Peyer's patch (tissue), 4 donors: ENCODE measurements around the gene OR52B6.

Experiments
- POLR2A ChIP-seq, 2 donors: fragments of 450-650 bp; IDR thresholded peaks; one replicate each; pipeline ENCODE4 v1.5.1; 2017; ENCODE audit warnings: antibody characterized with exemption in 2 of 2, mild to moderate bottlenecking in 2 of 2, moderate library complexity in 2 of 2
- TF ChIP-seq, protein P1 (sequence below), 6 experiments: fragments of 450-650 bp in 4 of 6; fragments of 200-600 bp in 2 of 6; sonication (generic) in 1 of 6; IDR thresholded peaks; one replicate each; pipeline ENCODE4 v1.5.1; 2017 to 2019; ENCODE audit warnings: antibody characterized with exemption in 6 of 6, mild to moderate bottlenecking in 3 of 6, moderate library complexity in 1 of 6

DNA sequence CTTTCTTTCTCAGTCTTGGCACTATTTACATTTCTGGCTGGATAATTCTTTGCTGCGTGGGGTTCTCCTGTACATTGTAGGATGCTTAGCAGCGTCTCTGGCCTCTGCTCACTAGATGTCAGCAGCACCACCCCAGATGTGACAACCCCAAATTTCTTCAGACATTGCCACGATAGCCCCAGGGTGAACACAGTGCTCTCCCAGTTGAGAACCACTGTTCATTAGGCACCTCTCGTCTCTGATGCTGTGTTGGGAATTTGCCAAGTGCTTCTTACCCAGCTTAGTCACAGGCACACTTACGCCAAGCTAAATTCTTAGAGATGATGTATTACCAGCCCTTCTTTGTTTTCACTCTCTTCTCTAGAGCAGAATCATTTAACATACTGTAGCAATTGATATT lies 25.2 kb downstream of the OR52B6 start:
- TF ChIP-seq POLR2A (IDR thresholded peaks at IDR 0.05): no peak
- TF ChIP-seq, protein P1, sequence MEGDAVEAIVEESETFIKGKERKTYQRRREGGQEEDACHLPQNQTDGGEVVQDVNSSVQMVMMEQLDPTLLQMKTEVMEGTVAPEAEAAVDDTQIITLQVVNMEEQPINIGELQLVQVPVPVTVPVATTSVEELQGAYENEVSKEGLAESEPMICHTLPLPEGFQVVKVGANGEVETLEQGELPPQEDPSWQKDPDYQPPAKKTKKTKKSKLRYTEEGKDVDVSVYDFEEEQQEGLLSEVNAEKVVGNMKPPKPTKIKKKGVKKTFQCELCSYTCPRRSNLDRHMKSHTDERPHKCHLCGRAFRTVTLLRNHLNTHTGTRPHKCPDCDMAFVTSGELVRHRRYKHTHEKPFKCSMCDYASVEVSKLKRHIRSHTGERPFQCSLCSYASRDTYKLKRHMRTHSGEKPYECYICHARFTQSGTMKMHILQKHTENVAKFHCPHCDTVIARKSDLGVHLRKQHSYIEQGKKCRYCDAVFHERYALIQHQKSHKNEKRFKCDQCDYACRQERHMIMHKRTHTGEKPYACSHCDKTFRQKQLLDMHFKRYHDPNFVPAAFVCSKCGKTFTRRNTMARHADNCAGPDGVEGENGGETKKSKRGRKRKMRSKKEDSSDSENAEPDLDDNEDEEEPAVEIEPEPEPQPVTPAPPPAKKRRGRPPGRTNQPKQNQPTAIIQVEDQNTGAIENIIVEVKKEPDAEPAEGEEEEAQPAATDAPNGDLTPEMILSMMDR (IDR thresholded peaks at IDR 0.05): no peak
